IMR-90 (cell line): ENCODE measurements around the gene RFC2. TPM values are rescaled to one million over a fixed set of nuclear protein-coding genes. Genes with fewer than 3 reads are reported as not detected.

Experiments used
- ATAC-seq: fragments of 200-7000 bp; cut with Tn5 transposase; 2 replicates; pipeline ENCODE4 v1.9.1; 2020; ENCODE audit warnings: low read depth, mild to moderate bottlenecking, moderate library complexity
- BruUV-seq: library from RNA; stranded (reverse); fragments of 400-500 nt; replicated peaks from 2 replicates; lab custom pipeline; 2021; lab: Mats Ljungman, UMichigan
- CTCF ChIA-PET: fragments of 300-600 bp; formaldehyde crosslinking; extraction: SDS; loops from one replicate; lab custom pipeline; 2021; ENCODE audit warnings: antibody characterized with exemption; lab: Yijun Ruan, JAX
- POLR2A ChIA-PET: fragments of 300-600 bp; sonication (Branson Sonifier 250); formaldehyde crosslinking; loops from one replicate; lab custom pipeline; 2022; ENCODE audit warnings: antibody characterized with exemption; ENCODE audit not compliant: unreplicated experiment; lab: Charles Lee
- DNase-seq: peaks from one replicate; pipeline ENCODE4 v3.0.0; 2013
- H2AFZ ChIP-seq: replicated peaks from 2 replicates; pipeline ENCODE3; 2013; ENCODE audit warnings: low read length, mild to moderate bottlenecking; ENCODE audit not compliant: poor library complexity
- H2AK5ac ChIP-seq: 2 replicates; pipeline ENCODE4 v1.6.1; 2013; ENCODE audit warnings: low read depth, low read length, inconsistent platforms
- H2AK9ac ChIP-seq: replicated peaks from 2 replicates; pipeline ENCODE3; 2013; ENCODE audit warnings: mild to moderate bottlenecking, low read depth, low read length, moderate library complexity; ENCODE audit not compliant: poor library complexity
- H2BK120ac ChIP-seq: 2 replicates; pipeline ENCODE4 v1.6.1; 2013; ENCODE audit warnings: low read depth, low read length, inconsistent platforms
- H2BK15ac ChIP-seq: 3 replicates; pipeline ENCODE4 v1.6.1; 2013; ENCODE audit warnings: low read depth, low read length, inconsistent platforms
- H2BK20ac ChIP-seq: 2 replicates; pipeline ENCODE4 v1.6.1; 2013; ENCODE audit warnings: low read depth, mild to moderate bottlenecking, inconsistent platforms, low read length, moderate library complexity
- H2BK5ac ChIP-seq: 2 replicates; pipeline ENCODE4 v1.6.1; 2013; ENCODE audit warnings: mild to moderate bottlenecking, low read depth, low read length, inconsistent platforms; ENCODE audit not compliant: poor library complexity, severe bottlenecking
- H3K14ac ChIP-seq: replicated peaks from 2 replicates; pipeline ENCODE4 v1.6.1; 2013; ENCODE audit warnings: low read depth, low read length, inconsistent platforms
- H3K18ac ChIP-seq: 2 replicates; pipeline ENCODE4 v1.6.1; 2013; ENCODE audit warnings: low read depth, low read length, control low read depth
- H3K23ac ChIP-seq: 2 replicates; pipeline ENCODE4 v1.6.1; 2013; ENCODE audit warnings: low read depth, low read length, inconsistent platforms
- H3K27ac ChIP-seq: 2 replicates; pipeline ENCODE4 v1.5.1; 2013; ENCODE audit warnings: mild to moderate bottlenecking, control low read depth, low read length; ENCODE audit not compliant: insufficient read depth
- H3K27me3 ChIP-seq: 2 replicates; pipeline ENCODE4 v1.6.1; 2013; ENCODE audit warnings: low read length; ENCODE audit not compliant: control insufficient read depth, insufficient read depth
- H3K36me3 ChIP-seq: 2 replicates; pipeline ENCODE4 v1.6.1; 2013; ENCODE audit warnings: low read length, mixed read lengths; ENCODE audit not compliant: control insufficient read depth, insufficient read depth
- H3K4ac ChIP-seq: 2 replicates; pipeline ENCODE4 v1.6.1; 2013; ENCODE audit warnings: low read depth, low read length, inconsistent platforms
- H3K4me1 ChIP-seq: 2 replicates; pipeline ENCODE4 v1.6.1; 2013; ENCODE audit warnings: low read length, mixed read lengths; ENCODE audit not compliant: control insufficient read depth, insufficient read depth
- H3K4me2 ChIP-seq: 2 replicates; pipeline ENCODE4 v1.6.1; 2013; ENCODE audit warnings: low read depth, mild to moderate bottlenecking, control low read depth, low read length, moderate library complexity
- H3K4me3 ChIP-seq: 2 replicates; pipeline ENCODE4 v1.5.1; 2013; ENCODE audit warnings: low read depth, mild to moderate bottlenecking, control low read depth, low read length, moderate library complexity; ENCODE audit not compliant: insufficient read depth
- H3K56ac ChIP-seq: 2 replicates; pipeline ENCODE4 v1.6.1; 2013; ENCODE audit warnings: low read length, inconsistent platforms; ENCODE audit not compliant: insufficient read depth; ENCODE audit errors: extremely low read depth
- H3K79me1 ChIP-seq, 2 experiments: 2 replicates each; pipeline ENCODE4 v1.6.1; 2013; ENCODE audit warnings: low read length in 2 of 2, inconsistent platforms in 1 of 2, low read depth in 1 of 2
- H3K9ac ChIP-seq: 2 replicates; pipeline ENCODE4 v1.6.1; 2013; ENCODE audit warnings: low read depth, low read length, control low read depth
- H3K9me1 ChIP-seq: 2 replicates; pipeline ENCODE4 v1.6.1; 2013; ENCODE audit warnings: low read length, inconsistent platforms; ENCODE audit not compliant: insufficient read depth
- H3K9me3 ChIP-seq: 2 replicates; pipeline ENCODE4 v1.6.1; 2013; ENCODE audit warnings: low read length; ENCODE audit not compliant: control insufficient read depth, insufficient read depth
- H4K20me1 ChIP-seq: 2 replicates; pipeline ENCODE4 v1.6.1; 2013; ENCODE audit warnings: low read length, inconsistent platforms; ENCODE audit not compliant: insufficient read depth
- H4K5ac ChIP-seq: 2 replicates; pipeline ENCODE4 v1.6.1; 2013; ENCODE audit warnings: mild to moderate bottlenecking, low read depth, low read length, control low read depth
- H4K8ac ChIP-seq, 2 experiments: 2 replicates each; pipeline ENCODE4 v1.6.1; 2013; ENCODE audit warnings: low read depth in 2 of 2, low read length in 2 of 2, control low read depth in 1 of 2, inconsistent platforms in 1 of 2
- H4K91ac ChIP-seq: 2 replicates; pipeline ENCODE4 v1.6.1; 2013; ENCODE audit warnings: low read depth, low read length, inconsistent platforms; ENCODE audit not compliant: insufficient read depth
- BHLHE40 ChIP-seq: fragments of 150-350 bp; IDR thresholded peaks from 2 replicates; pipeline ENCODE4 v1.6.1; 2016; ENCODE audit warnings: mild to moderate bottlenecking, low read depth, low read length
- CEBPB ChIP-seq: IDR thresholded peaks from 2 replicates; pipeline ENCODE4 v1.6.1; 2012; ENCODE audit warnings: low read depth, low read length, improper control_type of control experiment
- CHD1 ChIP-seq: IDR thresholded peaks from 2 replicates; pipeline ENCODE4 v1.6.1; 2012; ENCODE audit warnings: low read depth, low read length, improper control_type of control experiment
- ELK1 ChIP-seq: fragments of 150-350 bp; IDR thresholded peaks from 2 replicates; pipeline ENCODE4 v1.6.1; 2016; ENCODE audit warnings: low read depth, mild to moderate bottlenecking, low read length, moderate library complexity, borderline replicate concordance
- FOS ChIP-seq: fragments of 150-350 bp; IDR thresholded peaks from 2 replicates; pipeline ENCODE4 v1.6.1; 2016; ENCODE audit warnings: low read depth, low read length
- MAFK ChIP-seq: IDR thresholded peaks from 2 replicates; pipeline ENCODE4 v1.6.1; 2012; ENCODE audit warnings: low read depth, low read length, improper control_type of control experiment
- MAZ ChIP-seq: IDR thresholded peaks from 2 replicates; pipeline ENCODE4 v1.6.1; 2012; ENCODE audit warnings: low read depth, mild to moderate bottlenecking, low read length, improper control_type of control experiment, moderate library complexity, borderline replicate concordance
- MXI1 ChIP-seq: IDR thresholded peaks from 2 replicates; pipeline ENCODE4 v1.6.1; 2012; ENCODE audit warnings: low read depth, mild to moderate bottlenecking, low read length, moderate library complexity, borderline replicate concordance
- NFE2L2 ChIP-seq: fragments of 150-350 bp; IDR thresholded peaks from 2 replicates; pipeline ENCODE4 v1.6.1; 2016; ENCODE audit warnings: low read depth, mild to moderate bottlenecking, low read length
- POLR2A ChIP-seq: IDR thresholded peaks from 2 replicates; pipeline ENCODE4 v1.6.1; 2012; ENCODE audit warnings: mild to moderate bottlenecking, low read depth, low read length
- RAD21 ChIP-seq: IDR thresholded peaks from 2 replicates; pipeline ENCODE4 v1.6.1; 2012; ENCODE audit warnings: low read length, improper control_type of control experiment
- RCOR1 ChIP-seq: IDR thresholded peaks from 2 replicates; pipeline ENCODE4 v1.6.1; 2012; ENCODE audit warnings: mild to moderate bottlenecking, low read length, improper control_type of control experiment; ENCODE audit not compliant: insufficient replicate concordance
- RFX5 ChIP-seq: IDR thresholded peaks from 2 replicates; pipeline ENCODE4 v1.8.0; 2012; ENCODE audit warnings: low read depth, mild to moderate bottlenecking, low read length, moderate library complexity
- SMC3 ChIP-seq: fragments of 150-350 bp; IDR thresholded peaks from 2 replicates; pipeline ENCODE4 v1.6.1; 2016; ENCODE audit warnings: low read depth, mild to moderate bottlenecking, antibody characterized with exemption, low read length, moderate library complexity
- WGBS, 2 experiments: methylation state at CpG; one replicate each; pipeline versions ENCODE4 v1.1.5 to v1.1.7; 2013; ENCODE audit warnings: missing lambda C conversion rate in 2 of 2; ENCODE audit not compliant: insufficient read length in 1 of 2; ENCODE audit errors: extremely low coverage in 2 of 2; 5-methylcytosine and 5-hydroxymethylcytosine counted together
- dilution Hi-C: fragments of 300-500 bp; cut with HindIII; formaldehyde crosslinking; loops from one replicate; pipeline ENCODE4 v1.14.3; 2018; ENCODE audit warnings: low sequenced_read_pairs; ENCODE audit not compliant: unreplicated experiment
- in situ Hi-C: fragments of 300-500 bp; cut with MboI; formaldehyde crosslinking; loops from 3 replicates; pipeline ENCODE4 v1.14.3; 2019; ENCODE audit warnings: low sequenced_read_pairs, inconsistent platforms, mixed read lengths
- intact Hi-C: fragments of 100-400 bp; cut with micrococcal nuclease; formaldehyde crosslinking; loops from 2 replicates; pipeline ENCODE4 v1.10.0; 2022
- polyA plus RNA-seq, 3 experiments: library from polyadenylated mRNA; depleted of rRNA; stranded (reverse); fragments of >200 nt; gene quantifications; 2 replicates each; pipeline ENCODE4 v1.2.3, GENCODE V29; 2012; ENCODE audit warnings: low replicate concordance in 1 of 3
- total RNA-seq: library from RNA; depleted of rRNA; stranded (reverse); fragments of >200 nt; gene quantifications from 2 replicates; pipeline ENCODE4 v1.2.3, GENCODE V29; 2012
- TF ChIP-seq, protein P1 (sequence below): conservative IDR thresholded peaks from 2 replicates; pipeline ENCODE4 v1.5.1; 2012; ENCODE audit warnings: mild to moderate bottlenecking, low read depth, low read length, improper control_type of control experiment
- TF ChIP-seq, protein P2 (sequence below): fragments of 150-350 bp; IDR thresholded peaks from 2 replicates; pipeline ENCODE4 v1.6.1; 2017; ENCODE audit warnings: mild to moderate bottlenecking, antibody characterized with exemption, low read length, low read depth

RFC2 gene
- total and polyA plus RNA-seq, 2 of the 4 experiments (the other 2 are of a cell fraction): 25.2 to 37.8 TPM

DNA sequence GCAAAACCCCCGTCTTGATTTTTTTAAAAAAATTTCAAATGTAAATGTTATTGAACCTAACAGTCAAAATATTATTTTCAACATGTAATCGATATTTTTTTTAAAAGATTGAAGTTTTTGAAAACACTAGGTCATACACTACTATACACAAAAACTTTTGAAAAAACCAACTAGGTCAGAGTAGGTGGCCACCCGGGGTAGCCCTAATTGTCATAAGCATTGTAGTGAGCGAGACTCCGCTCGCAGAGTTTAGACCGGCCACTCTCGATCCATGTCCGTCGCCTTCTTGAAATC lies 417 bp downstream of the RFC2 start:
- peak overlapping the region; percentile 26; the same call in 1 of the 2 replicates for H3K23ac ChIP-seq
- no peak for DNase-seq
- intact Hi-C loops (loop anchor here (2.0 kb wide), 1 partner anchor 37 kb away; no protein-coding TSS in a partner anchor), dilution Hi-C loops (no loop called here), in situ Hi-C loops (no loop called here)
- no TSS peak for BruUV-seq
- H2BK15ac ChIP-seq: no peak overlapping the region
- H3K18ac ChIP-seq: no peak overlapping the region; the same call in 1 of the 2 replicates
- H3K9me1 ChIP-seq: peaks cover 12% of the 10 kb centered on the region
- no peak overlapping the region; the same call in 1 of the 2 replicates for H4K91ac ChIP-seq
- H2AK9ac ChIP-seq: peak overlapping the region; percentile 90
- peak overlapping the region; percentile 59 for H2BK5ac ChIP-seq
- H3K36me3 ChIP-seq: peaks cover 15% of the 10 kb centered on the region
- peak overlapping the region; percentile 80 for H3K4ac ChIP-seq
- ChIA-PET POLR2A (no interaction called here), CTCF (no interaction called here)
- no peak overlapping the region for H2BK20ac ChIP-seq
- H4K8ac ChIP-seq: peak overlapping the region in 1 of 2 experiments; percentile 70; a peak in 1 of 4 replicates
- ATAC-seq: peak; percentile 13; the same call in 1 of the 2 replicates
- 0% methylated on average over 5 of the region's 10 CpGs; no CpG with 5 or more reads in 1 of the 2 experiments for WGBS, 2 experiments
- peaks cover 3% of the 10 kb centered on the region; the same call in 1 of the 2 replicates for H4K20me1 ChIP-seq
- no peaks in the 10 kb centered on the region for H3K9me3 ChIP-seq
- peak overlapping the region; percentile 100 for H2AFZ ChIP-seq
- peaks cover 32 to 36% of the 10 kb centered on the region in 2 experiments for H3K79me1 ChIP-seq
- no peak overlapping the region for H4K5ac ChIP-seq
- H3K4me1 ChIP-seq: peaks cover 10% of the 10 kb centered on the region
- H3K27ac ChIP-seq: peak overlapping the region; percentile 72
- peak overlapping the region; percentile 67 for H3K9ac ChIP-seq
- H2BK120ac ChIP-seq: peak overlapping the region; percentile 12; the same call in 1 of the 2 replicates
- H3K4me2 ChIP-seq: peak overlapping the region; percentile 74
- peak overlapping the region; percentile 73 for H3K4me3 ChIP-seq
- H3K56ac ChIP-seq: peak overlapping the region; percentile 68; the same call in 1 of the 2 replicates
- H3K27me3 ChIP-seq: no peaks in the 10 kb centered on the region
- H3K14ac ChIP-seq: peak overlapping the region; percentile 54; the same call in 1 of the 2 replicates
- no peak for TF ChIP-seq RFX5
- TF ChIP-seq, protein P1, sequence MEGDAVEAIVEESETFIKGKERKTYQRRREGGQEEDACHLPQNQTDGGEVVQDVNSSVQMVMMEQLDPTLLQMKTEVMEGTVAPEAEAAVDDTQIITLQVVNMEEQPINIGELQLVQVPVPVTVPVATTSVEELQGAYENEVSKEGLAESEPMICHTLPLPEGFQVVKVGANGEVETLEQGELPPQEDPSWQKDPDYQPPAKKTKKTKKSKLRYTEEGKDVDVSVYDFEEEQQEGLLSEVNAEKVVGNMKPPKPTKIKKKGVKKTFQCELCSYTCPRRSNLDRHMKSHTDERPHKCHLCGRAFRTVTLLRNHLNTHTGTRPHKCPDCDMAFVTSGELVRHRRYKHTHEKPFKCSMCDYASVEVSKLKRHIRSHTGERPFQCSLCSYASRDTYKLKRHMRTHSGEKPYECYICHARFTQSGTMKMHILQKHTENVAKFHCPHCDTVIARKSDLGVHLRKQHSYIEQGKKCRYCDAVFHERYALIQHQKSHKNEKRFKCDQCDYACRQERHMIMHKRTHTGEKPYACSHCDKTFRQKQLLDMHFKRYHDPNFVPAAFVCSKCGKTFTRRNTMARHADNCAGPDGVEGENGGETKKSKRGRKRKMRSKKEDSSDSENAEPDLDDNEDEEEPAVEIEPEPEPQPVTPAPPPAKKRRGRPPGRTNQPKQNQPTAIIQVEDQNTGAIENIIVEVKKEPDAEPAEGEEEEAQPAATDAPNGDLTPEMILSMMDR: no peak
- TF ChIP-seq, protein P2, sequence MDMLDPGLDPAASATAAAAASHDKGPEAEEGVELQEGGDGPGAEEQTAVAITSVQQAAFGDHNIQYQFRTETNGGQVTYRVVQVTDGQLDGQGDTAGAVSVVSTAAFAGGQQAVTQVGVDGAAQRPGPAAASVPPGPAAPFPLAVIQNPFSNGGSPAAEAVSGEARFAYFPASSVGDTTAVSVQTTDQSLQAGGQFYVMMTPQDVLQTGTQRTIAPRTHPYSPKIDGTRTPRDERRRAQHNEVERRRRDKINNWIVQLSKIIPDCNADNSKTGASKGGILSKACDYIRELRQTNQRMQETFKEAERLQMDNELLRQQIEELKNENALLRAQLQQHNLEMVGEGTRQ: no peak
- no peak for TF ChIP-seq MAZ
- TF ChIP-seq ELK1: no peak
- no peak for TF ChIP-seq FOS
- TF ChIP-seq NFE2L2: no peak
- TF ChIP-seq RAD21: no peak
- TF ChIP-seq SMC3: no peak
- no peak for TF ChIP-seq CEBPB
- TF ChIP-seq MXI1: no peak
- TF ChIP-seq CHD1: no peak
- TF ChIP-seq MAFK: no peak
- no peak for TF ChIP-seq POLR2A
- TF ChIP-seq RCOR1: no peak
- no peak for TF ChIP-seq BHLHE40
- H2AK5ac ChIP-seq: peak overlapping the region; percentile 79; the same call in 1 of the 2 replicates
